ENCODE measurements around the gene AASDH.

The AASDH gene

GRCh38 chr4:56289934-56290333 is 97.4 kb downstream of the AASDH start:
- H3K27me3 Mint-ChIP-seq, result no peaks in the 10 kb centered on the region
- H3K27ac Mint-ChIP-seq, result peak overlapping the region; percentile 47 to 71
- peak overlapping the region; percentile 2 to 21 for H3K4me3 Mint-ChIP-seq
- DNase-seq (no peak), ATAC-seq (no peak)
- peaks cover 10% of the 10 kb centered on the region for H3K4me1 Mint-ChIP-seq
- peaks cover 4 to 8% of the 10 kb centered on the region in 2 donors for H3K9me3 Mint-ChIP-seq

- H3K4me3 Mint-ChIP-seq, result no peak overlapping the region
- H3K4me1 Mint-ChIP-seq, result peaks cover 10% of the 10 kb centered on the region
- DNase-seq, result no peak
- H3K27me3 Mint-ChIP-seq, result no peaks in the 10 kb centered on the region
- no peak overlapping the region for H3K27ac Mint-ChIP-seq
- peaks cover 4 to 8% of the 10 kb centered on the region in 2 donors for H3K9me3 Mint-ChIP-seq
- ATAC-seq, result no peak
Measured at GRCh38 chr4:56288663-56289062, 98.6 kb downstream of the AASDH start.

All from stimulated activated naive CD8-positive, alpha-beta T cell treated with anti-CD3 and anti-CD28 coated beads, Interleukin-15, amount 100 ng/mL, for 72 hours (primary cell).